Activated CD4-positive, alpha-beta T cell treated with anti-CD3 and anti-CD28 coated beads for 36 hours (primary cell): Measurements from ENCODE around the gene BFSP1. TPM values are rescaled to one million over a fixed set of nuclear protein-coding genes. Genes with fewer than 3 reads are reported as not detected.

Experiments used
- ATAC-seq: fragments of 200-7000 bp; cut with Tn5 transposase; one replicate; pipeline ENCODE4 v1.10.0; 2021; ENCODE audit warnings: mild to moderate bottlenecking, moderate library complexity
- CTCF ChIA-PET: fragments of 350-600 bp; sonication (Branson Sonifier 250); formaldehyde crosslinking; loops from one replicate; lab custom pipeline; 2021; ENCODE audit warnings: antibody characterized with exemption; lab: Charles Lee
- POLR2A ChIA-PET: fragments of 350-600 bp; sonication (Branson Sonifier 250); formaldehyde crosslinking; loops from one replicate; lab custom pipeline; 2021; ENCODE audit warnings: antibody characterized with exemption, inconsistent platforms; lab: Charles Lee
- DNase-seq: peaks from one replicate; pipeline ENCODE4 v3.0.0-alpha.2; 2020
- H3K27ac Mint-ChIP-seq: one replicate; pipeline ENCODE4 v1.8.0; 2021; ENCODE audit warnings: mixed read lengths
- H3K27me3 Mint-ChIP-seq: one replicate; pipeline ENCODE4 v1.8.0; 2021; ENCODE audit warnings: mixed read lengths
- H3K36me3 Mint-ChIP-seq: one replicate; pipeline ENCODE4 v1.8.0; 2021; ENCODE audit warnings: low read depth, mixed read lengths
- H3K4me1 Mint-ChIP-seq: one replicate; pipeline ENCODE4 v1.8.0; 2021; ENCODE audit warnings: mixed read lengths
- H3K4me3 Mint-ChIP-seq: one replicate; pipeline ENCODE4 v1.8.0; 2021; ENCODE audit warnings: mild to moderate bottlenecking, moderate library complexity, mixed read lengths
- H3K9me3 Mint-ChIP-seq: one replicate; pipeline ENCODE4 v1.8.0; 2021; ENCODE audit warnings: low read depth, mixed read lengths
- intact Hi-C, 2 experiments: fragments of 100-400 bp; cut with DNase I in 1 of 2; cut with micrococcal nuclease in 1 of 2; formaldehyde crosslinking; loops; one replicate each; pipeline versions ENCODE4 v1.14.2 to v1.15.1; 2022 to 2024; cut with DNase I, micrococcal nuclease
- total RNA-seq, 2 experiments: library from RNA; stranded (reverse); gene quantifications; one replicate each; pipeline ENCODE4 v1.2.3, GENCODE V29; 2021

BFSP1 gene
- total RNA-seq, 2 experiments from 2014 or later: 0.12 to 0.23 TPM

DNA sequence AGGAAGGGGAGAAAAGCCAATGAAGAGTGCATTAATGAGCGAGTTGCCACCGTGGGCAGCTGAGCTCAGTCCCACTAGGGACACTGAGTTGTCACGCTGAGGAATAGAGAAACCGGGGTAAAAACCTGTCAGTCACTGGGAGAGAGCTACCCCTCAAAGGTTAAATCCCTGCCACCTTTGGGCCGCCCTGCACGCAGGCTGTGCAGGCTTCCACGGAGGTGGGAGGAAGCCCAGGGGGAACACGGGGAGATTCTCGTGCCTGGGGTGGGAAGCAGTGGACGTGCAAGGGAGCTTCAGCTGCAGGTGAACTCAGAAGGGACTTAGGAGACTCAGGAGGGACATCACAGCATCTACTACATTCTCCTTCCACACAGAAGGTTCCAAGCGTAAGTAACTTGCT is 50.5 kb downstream of the BFSP1 start:
- ChIA-PET CTCF (interaction anchor here (1.3 kb wide), 1 partner anchor 25 kb away, joined by 3 read pairs; no protein-coding TSS in a partner anchor), POLR2A (no interaction called here)
- Mint-ChIP-seq H3K4me1 (no peaks in the 10 kb centered on the region), H3K4me3 (no peak overlapping the region), H3K27me3 (peaks cover 15% of the 10 kb centered on the region), H3K36me3 (no peaks in the 10 kb centered on the region), H3K9me3 (no peaks in the 10 kb centered on the region), H3K27ac (no peak overlapping the region)
- intact Hi-C loops: no loop called here
- no peak for DNase-seq
- no peak for ATAC-seq

DNA sequence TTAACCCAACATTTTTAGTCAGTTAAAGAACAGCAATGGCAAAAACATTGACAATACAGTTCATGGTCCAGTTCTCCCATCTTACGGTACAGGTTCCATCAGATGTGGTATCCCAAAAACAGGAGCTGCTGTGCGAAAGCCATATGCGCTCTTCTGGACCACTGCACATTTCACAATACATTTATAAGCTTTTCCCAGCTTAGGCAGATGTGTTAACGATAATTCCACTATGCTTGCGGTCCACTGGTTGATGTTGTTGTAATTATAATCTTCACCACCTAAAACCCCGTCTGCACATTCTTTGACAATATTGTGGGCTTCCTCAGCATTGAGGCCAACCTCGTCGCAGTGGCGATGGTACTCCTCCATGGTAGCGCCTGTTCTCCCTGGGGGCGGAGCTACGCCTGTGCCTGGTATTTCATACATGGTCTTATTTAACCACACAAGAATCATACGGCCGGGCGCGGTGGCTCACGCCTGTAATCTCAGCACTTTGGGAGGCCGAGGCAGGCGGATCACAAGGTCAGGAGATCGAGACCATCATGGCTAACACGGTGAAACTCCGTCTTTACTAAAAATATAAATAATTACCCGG is 52.0 kb downstream of the BFSP1 start:
- ChIA-PET POLR2A (no interaction called here), CTCF (no interaction called here)
- Mint-ChIP-seq H3K36me3 (no peaks in the 10 kb centered on the region), H3K9me3 (no peaks in the 10 kb centered on the region), H3K27me3 (peaks cover 11% of the 10 kb centered on the region), H3K4me3 (no peak overlapping the region), H3K4me1 (no peaks in the 10 kb centered on the region), H3K27ac (no peak overlapping the region)
- DNase-seq (no peak), ATAC-seq (no peak)
- intact Hi-C loops: no loop called here

DNA sequence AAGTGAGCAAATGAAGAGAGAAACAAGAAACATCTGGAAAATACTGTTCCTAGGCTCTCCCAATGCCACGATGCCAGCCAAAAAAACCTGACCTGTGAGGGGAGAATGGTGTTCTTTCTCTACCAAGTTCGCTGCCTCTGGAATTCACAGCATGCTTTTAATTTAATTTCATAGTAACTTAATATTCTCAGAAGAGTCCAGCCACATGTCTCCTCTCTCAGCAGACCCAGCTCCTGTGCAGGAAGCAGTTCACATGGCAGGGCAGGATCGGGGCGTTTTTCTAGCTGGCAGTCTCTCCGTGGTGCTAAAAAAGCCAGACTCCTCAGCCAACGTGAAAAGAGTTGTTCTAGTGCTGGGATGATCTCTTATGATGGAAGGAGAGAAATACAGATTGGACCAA is 57.5 kb downstream of the BFSP1 start:
- CTCF ChIA-PET: no interaction called here
- Mint-ChIP-seq H3K36me3 (no peaks in the 10 kb centered on the region), H3K4me3 (no peak overlapping the region), H3K27ac (no peak overlapping the region), H3K27me3 (peaks cover 1% of the 10 kb centered on the region), H3K4me1 (no peaks in the 10 kb centered on the region), H3K9me3 (no peaks in the 10 kb centered on the region)
- POLR2A ChIA-PET: no interaction called here
- intact Hi-C loops: no loop called here
- ATAC-seq: no peak
- DNase-seq: no peak

DNA sequence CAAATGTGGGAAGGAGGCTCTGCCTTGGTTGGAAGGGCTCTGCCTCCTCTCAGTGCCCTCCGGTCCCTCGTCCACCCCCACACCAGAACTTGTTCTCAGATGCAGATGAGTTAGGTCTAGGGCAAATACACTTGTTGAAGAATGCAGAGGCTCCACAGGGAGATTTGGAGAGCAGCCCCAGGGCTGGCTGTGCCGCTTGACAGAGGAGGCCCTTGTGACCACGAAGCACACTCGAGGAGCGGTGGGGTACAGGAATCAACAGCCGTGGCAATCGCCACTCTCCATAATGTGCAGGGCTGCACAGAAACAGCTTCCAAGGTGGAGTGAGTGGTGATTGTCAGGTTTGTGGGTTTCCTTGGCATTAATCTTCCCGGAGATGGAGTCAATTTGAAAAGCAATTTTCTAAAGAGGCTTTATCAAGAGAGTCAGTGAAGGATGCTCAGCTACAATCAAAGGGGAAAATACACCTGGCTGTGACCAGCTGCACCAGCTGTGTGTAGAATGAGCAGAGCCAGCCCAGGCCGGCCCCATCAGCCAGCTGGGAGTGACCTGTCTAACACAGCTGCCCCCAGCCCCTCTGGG is 59.5 kb downstream of the BFSP1 start:
- ChIA-PET CTCF (no interaction called here), POLR2A (no interaction called here)
- ATAC-seq: no peak
- H3K27me3 Mint-ChIP-seq: no peaks in the 10 kb centered on the region
- intact Hi-C loops: no loop called here
- H3K27ac Mint-ChIP-seq: no peak overlapping the region
- no peak for DNase-seq
- H3K36me3 Mint-ChIP-seq: no peaks in the 10 kb centered on the region
- no peak overlapping the region for H3K4me3 Mint-ChIP-seq
- no peaks in the 10 kb centered on the region for H3K4me1 Mint-ChIP-seq
- H3K9me3 Mint-ChIP-seq: no peaks in the 10 kb centered on the region

DNA sequence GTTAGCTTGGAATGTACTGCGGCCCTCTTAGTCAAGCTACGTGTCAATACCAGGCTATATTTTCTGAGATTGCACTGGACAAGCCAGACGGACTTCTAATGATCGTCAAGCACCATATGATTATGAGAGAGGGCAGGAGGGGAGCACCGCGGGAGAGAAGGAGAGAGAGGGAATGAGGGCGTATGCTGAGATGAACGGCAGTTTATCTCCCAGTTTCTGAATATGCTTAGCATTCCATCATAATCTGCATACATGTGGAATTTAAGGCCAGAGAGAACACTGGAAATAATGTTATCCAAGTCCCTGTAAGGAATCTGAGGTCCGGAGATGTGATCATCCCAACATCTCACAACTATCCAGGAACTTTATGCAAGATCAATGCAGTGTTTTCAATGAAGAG is 60.2 kb downstream of the BFSP1 start:
- intact Hi-C loops: no loop called here
- Mint-ChIP-seq H3K4me3 (no peak overlapping the region), H3K27me3 (no peaks in the 10 kb centered on the region), H3K27ac (no peak overlapping the region), H3K36me3 (no peaks in the 10 kb centered on the region), H3K4me1 (no peaks in the 10 kb centered on the region), H3K9me3 (no peaks in the 10 kb centered on the region)
- ChIA-PET POLR2A (no interaction called here), CTCF (no interaction called here)
- DNase-seq (no peak), ATAC-seq (no peak)

DNA sequence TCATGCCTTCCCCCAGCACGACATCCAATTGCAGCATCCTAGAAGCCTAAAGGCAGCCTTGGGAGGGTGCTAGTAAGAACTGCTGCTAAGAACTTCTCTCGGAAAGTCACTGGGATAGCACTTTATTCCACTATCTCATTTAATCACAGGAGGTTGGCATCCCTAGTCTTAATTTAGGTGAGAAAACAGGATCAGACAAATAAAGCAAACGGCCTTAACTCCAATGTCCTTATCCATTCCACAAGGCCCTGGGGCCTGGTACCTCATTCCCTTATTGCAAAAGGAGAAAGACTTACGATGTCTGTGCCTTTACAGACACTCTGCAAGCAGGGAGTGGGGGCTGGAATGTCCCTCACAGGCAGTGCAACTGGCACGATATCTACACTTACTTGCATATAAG is 60.7 kb downstream of the BFSP1 start:
- intact Hi-C loops: no loop called here
- no peak overlapping the region for H3K27ac Mint-ChIP-seq
- H3K4me3 Mint-ChIP-seq: no peak overlapping the region
- no peaks in the 10 kb centered on the region for H3K36me3 Mint-ChIP-seq
- no peaks in the 10 kb centered on the region for H3K9me3 Mint-ChIP-seq
- POLR2A ChIA-PET: no interaction called here
- H3K4me1 Mint-ChIP-seq: no peaks in the 10 kb centered on the region
- no peak for DNase-seq
- H3K27me3 Mint-ChIP-seq: no peaks in the 10 kb centered on the region
- ATAC-seq: no peak
- CTCF ChIA-PET: no interaction called here

DNA sequence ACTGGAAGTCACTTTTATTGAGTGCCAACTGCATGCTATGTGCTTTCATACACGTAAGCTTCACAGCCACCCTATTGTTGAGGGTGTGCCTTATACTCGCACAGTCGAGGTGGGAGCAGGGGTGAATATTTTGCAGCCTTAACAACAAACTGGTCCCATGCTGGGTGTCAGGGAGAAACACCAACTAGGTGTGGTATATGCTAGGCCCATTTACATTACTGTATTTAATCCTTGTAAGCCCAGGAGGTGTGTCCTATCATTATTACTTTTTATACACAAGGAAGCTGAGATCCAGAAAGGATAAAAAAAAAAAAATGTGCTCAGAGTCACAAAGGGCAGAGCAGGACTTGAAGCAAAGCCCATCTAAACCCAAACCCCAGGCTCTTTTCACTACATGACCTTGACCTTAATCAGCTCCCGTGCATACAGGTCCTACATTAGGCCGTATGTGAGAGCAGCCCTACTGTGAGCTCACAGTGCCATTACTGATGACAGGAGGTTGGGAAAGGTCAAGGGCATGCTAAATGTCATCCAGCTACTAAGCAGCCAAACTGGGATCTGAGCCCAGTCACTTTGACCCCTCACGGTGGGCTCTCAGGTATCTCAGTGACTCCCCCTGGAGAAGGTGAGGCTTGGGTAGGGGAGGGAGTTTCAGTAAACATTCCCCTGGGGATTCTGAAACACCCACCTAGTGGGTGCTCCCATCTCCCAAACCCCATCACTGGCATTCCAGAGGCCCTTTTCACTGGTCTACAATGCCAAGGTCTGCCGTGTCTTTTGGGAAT is 61.7 kb downstream of the BFSP1 start:
- DNase-seq (no peak), ATAC-seq (no peak)
- Mint-ChIP-seq H3K27ac (no peak overlapping the region), H3K9me3 (no peaks in the 10 kb centered on the region), H3K4me1 (no peaks in the 10 kb centered on the region), H3K4me3 (no peak overlapping the region), H3K27me3 (no peaks in the 10 kb centered on the region), H3K36me3 (no peaks in the 10 kb centered on the region)
- ChIA-PET POLR2A (no interaction called here), CTCF (no interaction called here)
- intact Hi-C loops: no loop called here

DNA sequence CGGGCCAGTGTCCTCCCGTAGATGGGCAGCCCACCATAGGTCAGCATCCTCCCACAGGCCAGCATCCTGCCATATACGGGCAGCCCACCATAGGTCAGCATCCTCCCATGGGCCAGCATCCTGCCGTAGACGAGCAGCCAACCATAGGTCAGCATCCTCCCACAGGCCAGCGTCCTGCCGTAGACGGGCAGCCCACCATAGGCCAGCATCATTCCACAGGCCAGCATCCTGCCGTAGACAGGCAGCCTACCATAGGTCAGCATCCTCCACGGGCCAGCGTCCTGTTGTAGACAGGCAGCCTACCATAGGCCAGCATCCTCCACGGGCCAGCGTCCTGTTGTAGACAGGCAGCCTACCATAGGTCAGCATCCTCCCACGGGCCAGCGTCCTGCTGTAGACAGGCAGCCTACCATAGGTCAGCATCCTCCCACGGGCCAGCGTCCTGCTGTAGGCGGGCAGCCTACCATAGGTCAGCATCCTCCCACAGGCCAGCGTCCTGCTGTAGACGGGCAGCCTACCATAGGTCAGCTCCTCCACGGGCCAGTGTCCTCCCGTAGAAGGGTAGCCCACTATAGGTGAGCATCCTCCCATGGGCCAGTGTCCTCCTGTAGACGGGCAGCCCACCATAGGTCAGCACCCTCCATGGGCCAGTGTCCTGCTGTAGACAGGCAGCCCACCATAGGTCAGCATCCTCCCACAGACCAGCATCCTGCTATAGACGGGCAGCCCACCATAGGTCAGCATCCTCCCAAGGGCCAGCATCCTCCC is 62.9 kb downstream of the BFSP1 start:
- ChIA-PET POLR2A (no interaction called here), CTCF (no interaction called here)
- no peaks in the 10 kb centered on the region for H3K27me3 Mint-ChIP-seq
- H3K4me1 Mint-ChIP-seq: no peaks in the 10 kb centered on the region
- DNase-seq: no peak
- no peak overlapping the region for H3K4me3 Mint-ChIP-seq
- no peak for ATAC-seq
- H3K9me3 Mint-ChIP-seq: no peaks in the 10 kb centered on the region
- no peaks in the 10 kb centered on the region for H3K36me3 Mint-ChIP-seq
- intact Hi-C loops: no loop called here
- H3K27ac Mint-ChIP-seq: no peak overlapping the region

DNA sequence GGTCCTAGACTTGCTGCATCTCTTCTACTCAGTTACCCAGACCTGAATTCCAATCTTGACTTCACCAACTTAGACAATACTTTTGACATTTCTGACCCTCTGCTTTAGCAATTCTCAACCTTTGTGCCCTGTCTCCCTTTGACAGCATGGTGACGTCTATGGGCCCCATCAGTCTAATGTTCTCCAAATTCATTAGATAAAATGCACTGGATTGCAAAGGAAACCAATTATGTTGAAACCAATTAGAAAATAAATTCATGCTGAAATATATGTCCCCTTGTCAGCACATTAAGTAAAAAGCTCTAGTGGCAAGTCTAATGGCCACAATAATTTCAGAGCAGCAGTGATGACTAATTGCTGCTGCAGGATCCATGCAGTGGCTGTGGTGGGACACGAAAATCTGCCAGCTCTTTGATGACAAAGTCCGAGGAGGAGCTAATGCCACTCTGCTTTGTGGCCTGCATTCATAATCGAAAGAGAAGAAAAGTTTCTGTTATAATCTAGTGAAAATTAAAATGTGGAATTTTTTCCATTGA is 64.0 kb downstream of the BFSP1 start:
- Mint-ChIP-seq H3K4me3 (no peak overlapping the region), H3K36me3 (no peaks in the 10 kb centered on the region), H3K4me1 (no peaks in the 10 kb centered on the region), H3K27ac (no peak overlapping the region), H3K27me3 (no peaks in the 10 kb centered on the region), H3K9me3 (no peaks in the 10 kb centered on the region)
- ChIA-PET POLR2A (no interaction called here), CTCF (no interaction called here)
- DNase-seq (no peak), ATAC-seq (no peak)
- intact Hi-C loops: no loop called here

DNA sequence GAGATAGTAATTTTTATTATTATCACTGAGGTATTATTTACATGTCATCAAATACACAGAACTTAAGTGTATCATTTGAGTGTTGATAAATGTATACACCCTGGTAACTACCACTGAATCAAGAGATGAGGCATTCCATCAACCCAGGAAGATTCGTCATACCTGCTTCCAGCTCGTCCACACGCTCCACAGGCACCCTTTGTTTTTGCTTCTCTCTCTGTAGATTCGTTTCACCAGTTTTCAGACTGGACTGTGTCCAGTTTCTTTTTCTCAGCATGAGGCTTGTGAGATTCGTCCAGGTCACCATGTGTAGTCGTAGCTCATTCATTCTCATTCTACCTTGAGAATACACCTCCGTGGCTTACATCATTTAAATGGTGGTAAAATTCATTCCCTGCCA is 64.5 kb downstream of the BFSP1 start:
- Mint-ChIP-seq H3K9me3 (no peaks in the 10 kb centered on the region), H3K27ac (no peak overlapping the region), H3K4me3 (no peak overlapping the region), H3K4me1 (no peaks in the 10 kb centered on the region), H3K36me3 (no peaks in the 10 kb centered on the region), H3K27me3 (no peaks in the 10 kb centered on the region)
- intact Hi-C loops: no loop called here
- ChIA-PET CTCF (no interaction called here), POLR2A (no interaction called here)
- ATAC-seq (no peak), DNase-seq (no peak)

DNA sequence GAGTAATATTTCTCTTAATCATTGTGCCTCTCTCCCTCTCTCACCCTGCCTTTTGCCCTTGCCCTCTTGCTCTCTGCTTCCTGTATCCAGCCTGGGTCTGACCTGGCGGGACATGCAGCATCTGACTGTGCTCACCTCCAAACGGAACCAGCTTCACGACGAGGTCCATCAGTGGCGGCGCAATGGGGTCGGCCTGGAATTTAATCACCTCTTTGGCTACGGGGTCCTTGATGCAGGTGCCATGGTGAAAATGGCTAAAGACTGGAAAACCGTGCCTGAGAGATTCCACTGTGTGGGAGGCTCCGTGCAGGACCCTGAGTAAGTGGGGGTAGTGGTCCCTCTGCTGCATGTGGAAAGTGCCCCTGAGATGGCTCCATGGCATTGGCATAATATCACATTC is 65.9 kb downstream of the BFSP1 start:
- no peaks in the 10 kb centered on the region for H3K27me3 Mint-ChIP-seq
- ATAC-seq (no peak), DNase-seq (no peak)
- intact Hi-C loops: no loop called here
- ChIA-PET POLR2A (no interaction called here), CTCF (no interaction called here)
- H3K36me3 Mint-ChIP-seq: no peaks in the 10 kb centered on the region
- H3K27ac Mint-ChIP-seq: no peak overlapping the region
- no peaks in the 10 kb centered on the region for H3K9me3 Mint-ChIP-seq
- H3K4me3 Mint-ChIP-seq: no peak overlapping the region
- peaks cover 2% of the 10 kb centered on the region for H3K4me1 Mint-ChIP-seq
